ENCODE data around the gene ANKMY1. TPM values are rescaled to one million over a fixed set of nuclear protein-coding genes. Genes with fewer than 3 reads are reported as not detected.

ANKMY1 gene
- total and polyA plus RNA-seq, 2 of the 8 experiments (the other 6 are each of a cell fraction or from before 2014, with no cell fraction given), result 4.5 to 4.8 TPM

GRCh38 chr2:240589375-240589774 is 31.6 kb upstream of the ANKMY1 start:
- DNase-seq (ENCODE audit: low read depth in 1 of 2, low spot score in 2 of 2) (no peak), FAIRE-seq (no peak)
- H2BK12ac ChIP-seq (ENCODE audit: low read depth, low read length), result no peak overlapping the region
- no peak overlapping the region for H2AFZ ChIP-seq (ENCODE audit: low read length)
- no peak overlapping the region for H2AK5ac ChIP-seq (ENCODE audit: low read depth, low read length)
- no peak overlapping the region for H2BK15ac ChIP-seq (ENCODE audit: low read length)
- POLR2A ChIA-PET (ENCODE audit: partially characterized antibody), result interaction anchor here (1.1 to 1.5 kb wide), 3 partner anchors 9 to 23 kb away, joined by 3 to 5 read pairs (median 4); no protein-coding TSS in a partner anchor
- no peaks in the 10 kb centered on the region for H3K27me3 ChIP-seq (replicated peaks in 1 of 4; ENCODE audit: control insufficient read depth in 3 of 4, extremely low read depth in 1 of 4, insufficient read depth in 3 of 4, low read length in 3 of 4)
- H3K4ac ChIP-seq (replicated peaks; ENCODE audit: insufficient read length, low read depth, low read length), result no peak overlapping the region
- no peak overlapping the region for H3K56ac ChIP-seq (replicated peaks; ENCODE audit: insufficient read length, low read depth, low read length)
- peaks cover 3 to 32% of the 10 kb centered on the region in 2 experiments for H4K20me1 ChIP-seq (replicated peaks in 1 of 2; ENCODE audit: control insufficient read depth in 1 of 2, insufficient read depth in 2 of 2, low read length in 2 of 2)
- H3K14ac ChIP-seq (ENCODE audit: insufficient read length), result no peak overlapping the region
- H3K27ac ChIP-seq (ENCODE audit: low read depth, low read length), result no peak overlapping the region
- H4K91ac ChIP-seq (replicated peaks; ENCODE audit: insufficient read length, low read length), result no peak overlapping the region
- 83% methylated on average over 14 of the region's 14 CpGs; no CpG with 5 or more reads in 1 of the 2 experiments for WGBS, 2 experiments (ENCODE audit: extremely low coverage in 1 of 2, insufficient coverage in 1 of 2, insufficient read length in 1 of 2, insufficient replicate concordance in 2 of 2, low coverage in 1 of 2, low lambda C conversion rate in 2 of 2, missing lambda C conversion rate in 1 of 2)
- no peak overlapping the region for H3K4me3 ChIP-seq (ENCODE audit: extremely low read depth in 1 of 4, insufficient read depth in 2 of 4, low read depth in 3 of 4, low read length in 4 of 4)
- CTCF ChIA-PET (ENCODE audit: partially characterized antibody), result interaction anchor here (0.8 to 5.1 kb wide), 6 partner anchors 7 to 25 kb away, joined by 3 to 37 read pairs (median 4); no protein-coding TSS in a partner anchor
- peaks cover 4 to 45% of the 10 kb centered on the region in 2 experiments; a peak in 3 of 4 replicates for H3K79me2 ChIP-seq (ENCODE audit: control insufficient read depth in 1 of 2, insufficient read depth in 2 of 2, low read length in 2 of 2)
- H3K79me1 ChIP-seq (ENCODE audit: low read depth, low read length), result peaks cover 17% of the 10 kb centered on the region
- H3K9me3 ChIP-seq (ENCODE audit: insufficient read depth in 2 of 2, low read depth in 1 of 2, low read length in 1 of 2), result no peaks in the 10 kb centered on the region
- no peak overlapping the region for H4K5ac ChIP-seq (ENCODE audit: insufficient read length, low read depth, low read length)
- no peak overlapping the region for H3K23ac ChIP-seq (ENCODE audit: insufficient read length)
- H4K8ac ChIP-seq (ENCODE audit: extremely low read depth, insufficient read depth, low read length), result no peak overlapping the region; the same call in 1 of the 2 replicates
- peaks cover 12% of the 10 kb centered on the region; the same call in 1 of the 2 replicates for H3K23me2 ChIP-seq (ENCODE audit: low read depth, low read length)
- no peak overlapping the region for H2BK120ac ChIP-seq (replicated peaks; ENCODE audit: low read depth, low read length)
- H3K4me1 ChIP-seq (replicated peaks in 1 of 4; ENCODE audit: control insufficient read depth in 3 of 4, insufficient read depth in 4 of 4, low read length in 3 of 4), result peaks cover 0 to 14% (median 11%) of the 10 kb centered on the region in 4 experiments; a peak in 6 of 7 replicates
- peaks cover 0 to 8% (median 6%) of the 10 kb centered on the region in 4 experiments; a peak in 4 of 8 replicates for H3K36me3 ChIP-seq (ENCODE audit: control insufficient read depth in 2 of 4, insufficient read depth in 4 of 4, low read length in 3 of 4)
- H2BK20ac ChIP-seq (ENCODE audit: low read length), result no peak overlapping the region
- no peak overlapping the region for H3K4me2 ChIP-seq (ENCODE audit: insufficient read depth in 1 of 2, low read depth in 2 of 2, low read length in 2 of 2)
- no peak overlapping the region for H3K9ac ChIP-seq (replicated peaks in 1 of 4; ENCODE audit: extremely low read depth in 1 of 4, low read depth in 3 of 4, low read length in 3 of 4)
- H2BK5ac ChIP-seq (ENCODE audit: low read depth, low read length), result no peak overlapping the region
- no peak overlapping the region for H3K18ac ChIP-seq (ENCODE audit: extremely low read depth, low read length)
- TF ChIP-seq SIN3A (conservative IDR thresholded peaks at IDR 0.05 in 1 of 2, IDR thresholded peaks at IDR 0.05 in 1 of 2; ENCODE audit: low read depth in 1 of 2, low read length in 2 of 2) (no peak), ATF2 (IDR thresholded peaks at IDR 0.05; ENCODE audit: low read length) (no peak), ZNF274 (IDR thresholded peaks at IDR 0.05; ENCODE audit: borderline replicate concordance, extremely low read depth, low read length) (no peak), TCF12 (IDR thresholded peaks at IDR 0.05; ENCODE audit: low read depth, low read length) (no peak), NANOG (IDR thresholded peaks at IDR 0.05; ENCODE audit: insufficient read depth, low read depth, low read length, poor library complexity, severe bottlenecking) (no peak), SP4 (IDR thresholded peaks at IDR 0.05; ENCODE audit: low read length) (no peak)
